Pulmonary artery endothelial cell (primary cell): ENCODE results near the gene GATA5. TPM values are rescaled to one million over a fixed set of nuclear protein-coding genes. Genes with fewer than 3 reads are reported as not detected.

Experiments
- DNase-seq: peaks from one replicate; pipeline ENCODE4 v3.0.0-alpha.2; 2011; ENCODE audit warnings: low read depth, low spot score
- total RNA-seq: library from RNA; depleted of rRNA; stranded (reverse); fragments of >200 nt; gene quantifications from 2 replicates; pipeline ENCODE4 v1.2.3, GENCODE V29; 2014

GATA5 gene
- total RNA-seq, 1 donor from 2014 or later, result 0.07 TPM

GRCh38 chr20:62473717-62474603, 1.8 kb downstream of the GATA5 start:
- no peak for DNase-seq

GRCh38 chr20:62472941-62473585, 2.7 kb downstream of the GATA5 start:
- no peak for DNase-seq

DNA sequence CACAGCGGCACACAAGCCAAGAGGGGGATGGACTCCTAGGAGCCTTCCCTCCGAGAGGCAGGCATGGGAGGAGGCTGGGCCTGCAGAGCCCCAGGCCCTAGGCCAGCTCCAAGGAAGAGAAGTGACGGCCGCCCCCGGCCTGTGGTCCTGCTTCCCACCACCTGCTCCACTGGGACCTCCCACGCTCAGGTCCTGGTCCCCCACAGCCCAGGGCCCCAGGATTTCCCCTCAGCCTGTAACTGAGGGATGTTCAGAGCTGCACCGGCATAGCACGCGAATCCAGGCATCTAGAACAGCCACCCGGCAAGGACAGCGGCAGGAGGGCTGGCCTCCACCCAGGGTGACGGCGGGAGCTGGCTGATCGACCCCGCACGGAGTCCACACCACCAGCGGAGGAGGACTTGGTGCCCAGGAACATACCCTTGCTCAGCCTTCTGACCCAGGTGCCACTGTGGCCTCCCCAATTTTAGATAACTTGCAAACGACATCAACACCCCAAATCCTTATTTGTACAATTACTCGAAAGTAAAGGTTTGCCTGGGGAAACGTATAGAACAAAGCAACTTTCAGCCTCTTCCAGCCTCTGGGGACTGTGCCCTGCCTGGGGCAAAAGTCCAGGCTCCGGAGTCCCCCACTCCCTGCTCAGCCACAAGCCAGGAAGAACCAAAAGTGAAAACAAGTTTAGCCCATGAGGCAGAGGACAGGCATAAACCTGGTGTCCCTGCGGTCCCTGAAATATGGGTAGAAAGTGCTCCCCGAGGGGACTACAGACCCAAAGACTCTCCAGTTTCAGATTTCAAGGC, 3.5 kb downstream of the GATA5 start:
- DNase-seq, result no peak

- no peak for DNase-seq
Observed at GRCh38 chr20:62470459-62470858, 5.3 kb downstream of the GATA5 start.

GRCh38 chr20:62470001-62470400, 5.8 kb downstream of the GATA5 start:
- no peak for DNase-seq

DNA sequence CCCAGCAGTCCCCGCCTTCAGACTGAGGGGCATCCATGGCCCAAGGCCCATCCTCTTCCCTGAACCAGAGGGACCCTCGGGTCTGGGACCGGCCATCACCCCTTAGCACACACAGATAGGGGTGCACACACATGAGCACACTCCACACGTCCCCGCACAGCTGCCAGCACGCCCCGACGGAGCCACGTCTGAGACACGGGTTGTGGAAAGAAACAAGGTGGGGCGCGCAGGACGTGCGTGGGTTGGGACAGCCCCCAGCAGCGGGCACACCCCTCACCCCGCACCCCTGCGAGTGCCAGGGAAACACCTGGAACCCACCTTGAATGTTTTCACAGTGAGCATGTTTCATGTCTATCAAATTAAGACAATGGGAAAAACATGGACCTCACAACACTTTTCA, 6.4 kb downstream of the GATA5 start:
- no peak for DNase-seq

- DNase-seq, result no peak
Observed at GRCh38 chr20:62466806-62467537, 8.8 kb downstream of the GATA5 start.

- DNase-seq, result no peak
Observed at GRCh38 chr20:62466072-62466760, 9.6 kb downstream of the GATA5 start.

DNA sequence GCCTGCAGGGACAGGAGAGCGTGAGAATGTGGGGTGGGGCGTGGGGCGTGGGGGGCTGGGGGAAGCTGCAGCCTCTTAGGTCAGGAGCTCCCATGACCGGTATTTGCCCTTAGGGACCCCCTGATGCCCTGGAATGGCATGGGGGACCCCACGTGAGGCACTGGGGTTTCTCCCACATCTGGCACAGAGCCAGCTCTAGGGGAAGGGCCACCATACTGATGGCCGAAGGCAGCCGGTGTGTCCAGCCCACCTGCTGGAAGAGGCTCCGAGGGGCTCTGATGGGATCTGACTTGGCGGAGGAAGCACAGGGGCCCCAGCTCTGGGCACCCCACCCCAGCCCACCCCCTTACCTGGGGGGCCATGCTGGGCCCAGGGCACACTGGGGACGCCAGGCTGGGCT, 10.8 kb downstream of the GATA5 start:
- DNase-seq, result no peak

GRCh38 chr20:62464425-62464770, 11.4 kb downstream of the GATA5 start:
- no peak for DNase-seq

- no peak for DNase-seq
Observed at GRCh38 chr20:62463651-62464424, 12.0 kb downstream of the GATA5 start.

DNA sequence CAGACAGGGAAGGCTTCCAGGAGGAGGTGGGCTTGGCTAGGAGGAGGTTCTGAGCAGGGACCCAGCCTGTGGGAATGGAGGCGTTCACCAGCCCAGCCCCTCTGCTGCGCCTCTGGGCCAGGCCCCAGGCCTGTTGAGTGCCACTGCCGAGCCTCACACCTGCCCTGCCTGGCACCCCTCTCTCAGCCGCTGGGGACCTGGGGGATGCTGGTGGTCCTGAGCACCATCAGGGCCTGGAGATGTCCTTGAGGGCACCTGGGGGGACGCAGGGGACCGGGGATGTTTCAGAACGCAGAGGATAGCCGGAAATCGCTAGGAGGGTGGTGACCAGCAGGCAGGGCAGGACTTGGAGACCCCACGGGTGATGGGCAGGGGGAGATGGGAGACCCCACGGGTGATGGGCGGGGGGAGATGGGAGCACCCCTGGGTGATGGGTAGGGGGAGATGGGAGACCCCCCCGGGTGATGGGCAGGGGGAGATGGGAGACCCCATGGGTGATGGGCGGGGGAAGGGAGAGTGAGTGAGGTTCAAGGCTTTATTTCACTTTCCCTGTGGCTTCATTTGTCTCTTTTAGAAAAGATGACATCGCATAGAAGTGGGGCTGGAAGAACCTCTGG, 12.7 kb downstream of the GATA5 start:
- no peak for DNase-seq

DNA sequence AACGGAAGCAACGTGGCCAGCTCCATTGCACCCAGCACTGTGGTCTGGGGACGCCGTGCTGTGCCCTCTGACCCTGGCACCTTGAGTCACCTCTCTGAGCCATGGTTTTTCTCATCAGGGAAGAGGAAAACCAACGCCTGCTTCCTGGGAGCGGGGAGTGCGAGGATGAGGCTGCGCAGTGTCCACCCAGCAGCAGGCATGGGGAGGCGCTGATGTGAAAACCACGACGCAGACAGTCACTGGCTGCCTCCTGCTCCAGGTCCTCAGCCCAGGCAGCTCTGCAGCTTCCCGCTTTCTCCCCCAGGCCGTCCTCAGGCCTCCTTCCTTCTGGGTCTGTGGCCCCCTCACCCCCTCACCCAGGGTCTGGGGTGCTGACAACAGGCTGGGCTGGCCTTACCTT, 14.0 kb downstream of the GATA5 start:
- DNase-seq, result no peak

DNA sequence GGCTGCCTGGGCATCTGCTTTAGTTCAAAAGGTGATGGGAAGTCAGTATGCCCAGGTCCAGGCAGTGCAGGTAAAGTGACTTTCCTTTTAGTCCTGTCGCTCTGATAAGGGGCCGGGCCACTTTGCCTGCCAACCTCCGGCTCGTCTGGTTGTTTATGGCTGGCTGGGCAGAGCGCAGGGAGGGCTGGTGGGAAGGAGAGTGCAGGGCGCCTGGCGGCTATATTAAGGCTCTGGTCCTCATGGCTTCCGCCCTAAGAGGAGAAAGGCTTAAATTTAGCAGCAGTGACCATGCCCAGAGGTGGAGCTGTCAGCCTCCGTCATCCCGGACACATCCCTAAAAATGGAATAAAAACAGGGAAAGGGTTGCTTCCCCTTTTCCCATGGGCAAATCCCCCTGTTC, 14.6 kb downstream of the GATA5 start:
- DNase-seq, result no peak

DNA sequence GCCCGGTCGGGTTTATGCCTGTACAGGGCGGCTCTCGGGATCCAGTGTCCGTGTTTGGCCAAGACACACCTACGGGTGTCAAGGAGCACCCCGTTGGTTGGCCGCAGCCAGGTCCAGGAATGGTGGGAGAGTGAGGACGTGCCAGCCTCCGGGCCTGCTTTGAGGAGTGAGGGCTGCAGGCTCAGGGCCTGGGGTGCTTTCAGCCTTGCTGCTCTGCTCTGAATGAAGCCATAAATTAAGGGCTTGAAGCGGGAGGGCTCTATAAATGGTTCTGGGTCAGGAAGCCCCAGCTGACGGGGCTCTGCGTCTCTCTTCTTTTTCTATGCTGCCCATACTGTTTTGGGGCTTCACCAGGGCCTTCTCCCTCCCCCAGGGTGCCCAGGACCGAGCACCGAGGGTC, 15.1 kb downstream of the GATA5 start:
- no peak for DNase-seq

- DNase-seq, result no peak
Observed at GRCh38 chr20:62459488-62459887, 16.3 kb downstream of the GATA5 start.

- DNase-seq, result no peak
Observed at GRCh38 chr20:62458275-62459251, 17.2 kb downstream of the GATA5 start.

DNA sequence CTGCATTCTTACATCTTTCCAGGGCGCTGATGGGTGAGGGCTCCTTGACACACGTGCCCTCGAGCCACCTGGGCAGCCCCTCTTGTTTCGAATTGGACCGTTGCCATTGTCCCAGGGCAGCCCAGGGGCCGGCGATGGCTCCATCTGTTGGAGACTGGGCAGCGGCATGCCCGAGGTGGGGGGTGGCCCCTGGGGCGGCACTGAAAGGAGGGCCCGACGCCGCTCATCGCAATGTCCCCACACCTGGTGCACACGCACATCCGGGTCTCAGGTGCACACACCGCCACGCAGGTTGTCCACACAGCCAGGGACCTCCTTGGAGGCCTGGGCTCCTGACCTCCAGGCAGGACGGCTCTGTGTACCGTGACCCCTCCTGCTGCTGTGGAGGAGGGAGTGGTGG, 18.0 kb downstream of the GATA5 start:
- no peak for DNase-seq

DNA sequence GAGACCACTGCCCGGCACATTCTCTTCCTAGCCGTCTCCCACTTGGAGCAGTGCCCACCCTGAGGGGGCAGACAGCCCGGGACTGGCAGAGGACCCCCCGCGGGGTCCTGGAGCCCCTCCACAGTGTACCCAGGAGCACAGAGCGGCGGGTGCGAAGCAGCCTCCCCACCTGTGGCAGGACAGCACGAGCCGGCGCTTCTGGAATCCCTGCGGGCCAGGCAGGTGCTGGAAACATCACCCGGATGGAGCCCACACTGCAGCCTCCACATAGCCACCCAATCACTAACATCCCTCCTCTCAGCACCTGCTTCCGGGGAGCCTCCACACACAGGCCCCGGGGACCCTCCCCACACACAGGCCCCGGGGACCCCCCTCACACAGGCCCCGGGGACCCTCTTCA, 18.7 kb downstream of the GATA5 start:
- DNase-seq, result no peak
